Pulmonary artery endothelial cell (primary cell): ENCODE data around the gene CRYZL1. TPM values are rescaled to one million over a fixed set of nuclear protein-coding genes. Genes with fewer than 3 reads are reported as not detected.

Source experiments
- DNase-seq: peaks from one replicate; pipeline ENCODE4 v3.0.0-alpha.2; 2011; ENCODE audit warnings: low read depth, low spot score
- total RNA-seq: library from RNA; depleted of rRNA; stranded (reverse); fragments of >200 nt; gene quantifications from 2 replicates; pipeline ENCODE4 v1.2.3, GENCODE V29; 2014

Gene CRYZL1
- total RNA-seq, 1 donor from 2014 or later = 29.3 TPM

GRCh38 chr21:33566514-33566913 lies 75.0 kb downstream of the CRYZL1 start:
- no peak for DNase-seq

GRCh38 chr21:33562389-33562788 lies 79.2 kb downstream of the CRYZL1 start:
- no peak for DNase-seq

GRCh38 chr21:33561373-33561772 lies 80.2 kb downstream of the CRYZL1 start:
- DNase-seq = no peak

GRCh38 chr21:33560965-33561364 lies 80.6 kb downstream of the CRYZL1 start:
- DNase-seq = no peak

GRCh38 chr21:33559813-33560212 lies 81.7 kb downstream of the CRYZL1 start:
- DNase-seq = no peak

- DNase-seq = no peak
These were observed 82.6 kb downstream of the CRYZL1 start for GRCh38 chr21:33558777-33559421.

- no peak for DNase-seq
These were observed 84.1 kb downstream of the CRYZL1 start for GRCh38 chr21:33557447-33557846.

- DNase-seq = no peak
These were observed 86.6 kb downstream of the CRYZL1 start for GRCh38 chr21:33554982-33555344.

- DNase-seq = no peak
These were observed 87.1 kb downstream of the CRYZL1 start for GRCh38 chr21:33554236-33554981.

GRCh38 chr21:33552999-33553598 lies 88.4 kb downstream of the CRYZL1 start:
- no peak for DNase-seq

GRCh38 chr21:33552093-33552998 lies 89.2 kb downstream of the CRYZL1 start:
- DNase-seq = no peak

- no peak for DNase-seq
These were observed 89.9 kb downstream of the CRYZL1 start for GRCh38 chr21:33551664-33552063.

- no peak for DNase-seq
These were observed 90.5 kb downstream of the CRYZL1 start for GRCh38 chr21:33550772-33551660.

- no peak for DNase-seq
These were observed 91.4 kb downstream of the CRYZL1 start for GRCh38 chr21:33549848-33550771.

GRCh38 chr21:33546086-33546485 lies 95.5 kb downstream of the CRYZL1 start:
- no peak for DNase-seq

- no peak for DNase-seq
These were observed 96.9 kb downstream of the CRYZL1 start for GRCh38 chr21:33544451-33545195.

GRCh38 chr21:33543505-33544129 lies 97.9 kb downstream of the CRYZL1 start:
- DNase-seq = peak; percentile 5
